Activated CD8-positive, alpha-beta memory T cell treated with anti-CD3 and anti-CD28 coated beads, Interleukin-2, amount 50 U/mL, for 1 hour (primary cell): ENCODE data around the gene SPCS2.
"Not testable (repeated sequence)": the region's sequence is repeated elsewhere in the genome, so short reads cannot be mapped to it uniquely, and the experiment has no call there.

Experiments used
- DNase-seq: peaks from one replicate; pipeline ENCODE4 v3.0.0-alpha.2; 2020; ENCODE audit errors: extremely low read depth

Gene SPCS2

GRCh38 chr11:75001686-75002085, 52.6 kb downstream of the SPCS2 start:
- DNase-seq = no peak

GRCh38 chr11:75002516-75002915, 53.5 kb downstream of the SPCS2 start:
- DNase-seq = no peak

- DNase-seq = no peak
Measured at GRCh38 chr11:75004215-75004614, 55.1 kb downstream of the SPCS2 start.

GRCh38 chr11:75011357-75011756, 62.3 kb downstream of the SPCS2 start:
- no peak for DNase-seq

GRCh38 chr11:75011872-75012271, 62.8 kb downstream of the SPCS2 start:
- no peak for DNase-seq

GRCh38 chr11:75013051-75013450, 64.0 kb downstream of the SPCS2 start:
- DNase-seq = no peak

GRCh38 chr11:75014129-75014528, 65.1 kb downstream of the SPCS2 start:
- DNase-seq = no peak

GRCh38 chr11:75019200-75019599, 70.1 kb downstream of the SPCS2 start:
- not testable (repeated sequence) for DNase-seq

- not testable (repeated sequence) for DNase-seq
Measured at GRCh38 chr11:75020328-75020727, 71.3 kb downstream of the SPCS2 start.

GRCh38 chr11:75022296-75022695, 73.2 kb downstream of the SPCS2 start:
- no peak for DNase-seq

- peak; percentile 23 for DNase-seq
Measured at GRCh38 chr11:75022759-75023396, 73.8 kb downstream of the SPCS2 start.

GRCh38 chr11:75023446-75024067, 74.5 kb downstream of the SPCS2 start:
- no peak for DNase-seq

- DNase-seq = no peak
Measured at GRCh38 chr11:75024068-75024449, 75.0 kb downstream of the SPCS2 start.

- no peak for DNase-seq
Measured at GRCh38 chr11:75024764-75025211, 75.7 kb downstream of the SPCS2 start.

GRCh38 chr11:75025561-75025960, 76.5 kb downstream of the SPCS2 start:
- DNase-seq = no peak

- DNase-seq = no peak
Measured at GRCh38 chr11:75028321-75028720, 79.3 kb downstream of the SPCS2 start.
